Fibroblast of upper back skin (primary cell): ENCODE data around the gene SARS2.
A peak's percentile ranks its signal among the peaks of the same experiment; 100 is the strongest.
"Not testable (repeated sequence)": the region's sequence is repeated elsewhere in the genome, so short reads cannot be mapped to it uniquely, and the experiment has no call there.

Experiments used
- DNase-seq: peaks from one replicate; pipeline ENCODE4 v3.0.0-alpha.2; 2013

The SARS2 gene

DNA sequence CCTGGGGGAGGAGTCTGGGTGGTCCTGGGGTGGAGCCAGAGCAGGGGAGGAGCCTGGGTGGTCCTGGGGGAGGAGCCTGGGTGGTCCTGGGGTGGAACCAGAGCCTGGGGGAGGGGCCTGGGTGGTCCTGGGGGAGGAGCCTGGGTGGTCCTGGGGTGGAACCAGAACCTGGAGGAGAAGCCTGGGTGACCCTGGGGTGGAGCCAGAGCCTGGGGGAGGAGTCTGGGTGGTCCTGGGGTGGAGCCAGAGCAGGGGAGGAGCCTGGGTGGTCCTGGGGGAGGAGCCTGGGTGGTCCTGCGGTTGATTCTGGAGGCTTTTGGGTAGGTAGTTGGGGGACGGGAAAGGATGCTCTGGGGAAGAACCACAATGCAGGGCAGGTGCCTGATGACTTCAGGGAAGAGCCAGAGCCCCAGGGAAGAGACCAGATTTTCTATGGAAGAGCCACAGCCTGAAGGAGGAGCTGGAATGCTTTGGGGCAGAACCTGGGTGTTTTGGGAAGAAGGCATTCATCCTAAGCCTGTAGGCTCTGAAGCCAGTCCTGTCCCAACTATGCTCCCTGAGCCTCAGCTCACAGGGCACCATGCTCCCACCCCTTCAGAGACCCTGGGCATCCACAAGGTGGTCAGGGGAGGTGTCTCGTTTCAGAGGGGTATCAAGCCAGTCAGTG is 15.1 kb upstream of the SARS2 start:
- no peak for DNase-seq

DNA sequence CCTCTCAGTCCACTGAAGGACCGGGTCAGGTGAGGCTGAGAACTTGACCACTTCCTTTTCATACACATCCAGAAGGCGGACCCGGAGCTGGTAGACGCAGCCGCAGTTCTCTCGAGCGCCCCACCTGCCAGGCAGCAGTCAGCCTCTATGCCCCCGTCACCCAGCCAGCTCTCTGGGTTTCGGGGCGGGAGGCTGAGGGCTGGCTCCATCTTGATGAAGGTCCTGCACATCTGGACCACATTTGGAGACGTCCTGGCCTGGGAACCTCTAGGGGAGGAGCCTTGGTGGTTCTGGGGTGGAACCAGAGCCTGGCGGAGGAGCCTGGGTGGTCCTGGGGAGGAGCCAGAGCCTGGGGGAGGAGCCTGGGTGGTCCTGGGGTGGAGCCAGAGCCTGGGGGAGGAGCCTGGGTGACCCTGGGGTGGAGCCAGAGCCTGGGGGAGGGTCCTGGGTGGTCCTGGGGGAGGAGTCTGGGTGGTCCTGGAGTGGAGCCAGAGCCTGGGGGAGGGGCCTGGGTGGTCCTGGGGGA is 14.5 kb upstream of the SARS2 start:
- no peak for DNase-seq

DNA sequence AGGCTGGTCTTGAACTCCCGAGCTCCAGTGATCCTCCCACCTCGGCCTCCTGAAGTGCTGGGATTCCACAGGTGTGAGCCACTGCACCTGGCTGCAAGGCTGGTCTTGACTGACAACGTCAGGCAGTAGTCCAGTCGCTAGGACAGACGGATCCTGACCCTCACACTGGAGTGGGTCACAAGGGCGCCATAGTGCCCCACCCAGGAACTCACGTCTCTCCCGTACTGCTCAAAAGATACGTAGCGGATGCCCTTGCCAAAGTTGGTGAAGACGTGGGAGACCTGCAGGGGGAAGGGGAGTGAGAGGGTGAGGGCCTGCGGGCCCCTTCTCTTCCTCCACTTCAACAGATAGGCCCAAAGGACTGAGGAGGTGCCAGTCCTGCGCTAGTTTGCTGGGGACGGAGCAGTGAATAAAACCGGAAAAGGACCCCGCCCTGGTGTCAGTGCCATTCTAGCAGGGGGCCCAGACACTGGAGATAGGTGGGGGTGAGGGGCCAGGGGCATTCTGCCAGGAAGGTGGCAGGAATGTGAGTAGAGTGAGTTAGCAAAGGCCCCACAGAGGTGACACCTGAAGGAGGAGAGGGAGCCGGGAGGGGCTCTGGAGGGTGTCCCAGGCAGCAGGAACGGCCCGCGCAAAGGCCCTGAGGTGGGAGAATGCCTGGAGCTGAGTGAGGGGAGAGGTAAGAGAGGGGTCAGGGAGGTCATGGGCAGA is 12.1 kb upstream of the SARS2 start:
- no peak for DNase-seq

DNA sequence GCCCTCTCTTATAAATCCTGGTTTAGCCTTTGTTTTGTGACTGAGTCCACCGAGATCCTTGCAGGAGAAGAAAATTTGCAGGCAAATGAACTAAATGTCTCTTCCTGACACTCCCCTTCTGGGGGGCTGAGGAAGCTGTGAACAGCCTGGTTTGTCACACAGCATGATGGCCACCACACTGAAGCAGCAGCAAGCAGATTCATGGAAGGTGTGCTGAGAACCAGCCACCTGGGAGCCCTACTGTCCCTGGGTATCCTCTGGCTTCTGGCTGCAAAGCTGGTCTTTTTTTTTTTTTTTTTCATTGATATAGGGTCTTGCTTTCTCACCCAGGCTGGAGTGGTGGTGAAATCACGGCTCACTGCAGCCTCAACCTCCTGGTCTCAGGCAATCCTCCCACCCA is 11.4 kb upstream of the SARS2 start:
- no peak for DNase-seq

DNA sequence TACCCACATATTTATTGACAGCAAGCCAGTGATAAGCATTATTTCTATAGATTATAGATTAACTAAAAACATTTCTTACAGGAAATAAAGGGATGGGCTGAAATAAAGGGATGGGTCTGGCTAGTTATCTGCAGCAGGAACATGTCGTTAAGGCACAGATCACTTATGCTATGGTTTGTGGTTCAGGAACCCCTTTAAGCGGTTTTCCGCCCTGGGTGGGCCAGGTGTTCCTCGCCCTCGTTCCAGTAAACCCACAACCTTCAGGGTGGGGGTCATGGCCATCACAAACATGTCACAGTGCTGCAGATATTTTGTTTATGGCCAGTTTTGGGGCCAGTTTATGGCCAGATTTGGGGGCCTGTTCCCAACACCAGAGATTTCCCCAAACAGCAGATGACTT is 10.9 kb upstream of the SARS2 start:
- DNase-seq = not testable (repeated sequence)

DNA sequence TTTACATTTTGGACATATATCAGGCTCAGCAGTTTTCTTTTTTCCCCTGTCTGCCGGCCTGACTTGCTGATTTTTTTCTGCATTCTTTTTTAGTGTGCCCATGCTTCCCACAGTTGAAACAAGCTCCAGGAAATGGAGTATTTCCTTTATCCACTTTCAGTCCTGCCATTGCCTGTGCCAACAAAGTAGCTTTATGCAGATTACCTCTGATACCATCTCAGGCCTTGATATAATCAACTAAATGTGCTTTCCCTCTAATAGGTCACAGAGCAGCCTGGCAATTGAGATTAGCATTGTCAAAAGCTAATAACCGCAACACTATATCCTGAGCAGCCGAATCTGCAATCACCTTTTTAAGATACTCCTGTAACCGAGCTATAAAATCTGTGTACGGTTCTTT is 9.4 kb upstream of the SARS2 start:
- no peak for DNase-seq

DNA sequence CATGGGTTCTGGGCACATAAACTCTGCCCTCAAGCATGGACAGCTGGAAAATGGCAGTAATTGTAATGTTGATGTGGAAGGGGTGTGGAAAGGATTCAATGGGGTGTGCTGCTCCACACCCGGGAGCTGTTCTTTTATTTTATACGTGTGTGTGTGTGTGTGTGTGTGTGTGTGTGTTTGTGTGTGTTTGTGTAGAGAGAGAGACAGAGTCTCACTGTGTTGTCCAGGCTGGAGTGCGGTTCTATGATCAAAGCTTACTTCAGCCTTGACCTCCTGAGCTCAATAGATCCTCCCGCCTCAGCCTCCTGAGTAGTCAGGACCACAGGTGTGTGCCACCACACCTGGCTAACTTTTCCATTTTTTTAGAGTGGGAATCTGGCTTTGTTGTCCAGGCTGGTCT is 3.0 kb upstream of the SARS2 start:
- no peak for DNase-seq

DNA sequence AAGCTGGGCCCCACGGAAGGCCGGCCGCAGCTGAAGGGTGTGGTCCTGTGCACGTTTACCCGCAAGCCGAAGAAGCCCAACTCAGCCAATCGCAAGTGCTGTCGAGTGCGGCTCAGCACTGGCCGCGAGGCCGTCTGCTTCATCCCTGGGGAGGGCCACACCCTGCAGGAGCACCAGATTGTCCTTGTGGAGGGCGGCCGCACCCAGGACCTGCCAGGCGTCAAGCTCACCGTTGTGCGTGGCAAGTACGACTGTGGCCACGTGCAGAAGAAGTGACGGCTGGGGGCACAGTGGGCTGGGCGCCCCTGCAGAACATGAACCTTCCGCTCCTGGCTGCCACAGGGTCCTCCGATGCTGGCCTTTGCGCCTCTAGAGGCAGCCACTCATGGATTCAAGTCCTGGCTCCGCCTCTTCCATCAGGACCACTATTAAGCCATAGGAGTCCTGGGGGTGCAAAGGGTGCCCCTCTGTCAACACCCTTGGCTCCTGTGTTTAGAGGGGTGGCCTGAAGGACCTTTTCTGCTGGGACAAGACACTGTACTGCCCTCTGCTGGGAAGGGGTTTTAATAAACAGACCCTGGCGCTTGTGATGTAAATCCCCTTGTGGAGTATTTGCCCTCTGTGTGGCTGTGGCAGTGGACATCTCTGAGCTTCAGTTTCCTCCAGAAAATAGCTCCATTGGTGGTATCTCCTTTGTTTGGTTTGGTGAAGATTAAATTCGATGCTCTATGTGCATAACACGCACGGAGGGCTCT is 2.0 kb upstream of the SARS2 start:
- peak; percentile 43 for DNase-seq

DNA sequence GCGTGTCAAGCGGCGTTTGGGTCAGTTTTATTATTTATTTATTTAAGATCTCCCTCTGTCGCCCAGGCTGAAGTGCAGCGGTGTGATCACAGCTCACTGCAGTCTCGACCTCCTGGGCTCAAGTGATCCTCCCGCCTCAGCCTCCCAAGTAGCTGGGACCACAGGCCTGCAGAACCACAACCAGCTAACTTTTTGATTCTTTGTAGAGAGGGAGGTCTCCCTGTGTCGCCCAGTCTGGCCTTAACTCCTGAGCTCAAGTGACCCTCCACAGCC is 894 bp upstream of the SARS2 start:
- DNase-seq = no peak

DNA sequence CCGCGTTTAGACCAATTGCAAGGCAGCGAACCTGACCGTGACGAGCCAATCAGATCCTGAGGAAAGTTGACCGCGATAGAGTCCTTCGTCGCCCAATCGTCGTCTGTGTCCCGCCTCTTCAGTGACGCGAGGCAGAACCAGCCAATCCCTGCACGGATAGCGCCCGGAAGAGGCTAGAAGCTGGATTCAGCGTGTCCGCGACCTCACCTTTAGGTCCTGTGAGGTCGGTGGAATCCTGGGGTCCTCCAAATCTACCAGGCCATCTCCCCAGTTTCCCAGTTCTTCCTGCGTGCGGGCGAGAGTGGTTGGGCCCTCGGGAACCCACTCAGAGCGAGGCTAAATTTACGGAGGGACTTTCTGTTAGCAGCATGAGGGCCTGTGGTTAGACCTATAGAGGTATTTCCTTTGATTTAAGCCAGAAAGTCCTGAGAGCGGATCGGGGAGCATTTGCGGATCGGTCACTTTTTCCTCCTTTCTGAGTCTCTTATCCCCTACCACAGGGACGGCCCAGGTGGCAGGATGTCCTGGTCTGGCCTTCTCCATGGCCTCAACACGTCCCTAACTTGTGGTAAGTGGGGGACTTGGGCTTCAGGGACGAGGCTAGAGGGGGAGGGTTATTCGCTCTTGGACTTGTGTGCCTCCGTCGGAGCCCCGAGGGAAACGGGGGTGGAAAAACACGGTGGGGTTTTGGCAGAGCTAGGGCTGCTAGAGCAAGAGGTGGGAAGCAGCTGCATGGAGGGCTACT is 385 bp upstream of the SARS2 start, which contains the start of gene MRPS12:
Gene MRPS12, plus strand, starts transcription at position 169 of the 745 bp plus-strand sequence. Its CDS starts 351 bp downstream, at position 520.
- peak; percentile 99 for DNase-seq

DNA sequence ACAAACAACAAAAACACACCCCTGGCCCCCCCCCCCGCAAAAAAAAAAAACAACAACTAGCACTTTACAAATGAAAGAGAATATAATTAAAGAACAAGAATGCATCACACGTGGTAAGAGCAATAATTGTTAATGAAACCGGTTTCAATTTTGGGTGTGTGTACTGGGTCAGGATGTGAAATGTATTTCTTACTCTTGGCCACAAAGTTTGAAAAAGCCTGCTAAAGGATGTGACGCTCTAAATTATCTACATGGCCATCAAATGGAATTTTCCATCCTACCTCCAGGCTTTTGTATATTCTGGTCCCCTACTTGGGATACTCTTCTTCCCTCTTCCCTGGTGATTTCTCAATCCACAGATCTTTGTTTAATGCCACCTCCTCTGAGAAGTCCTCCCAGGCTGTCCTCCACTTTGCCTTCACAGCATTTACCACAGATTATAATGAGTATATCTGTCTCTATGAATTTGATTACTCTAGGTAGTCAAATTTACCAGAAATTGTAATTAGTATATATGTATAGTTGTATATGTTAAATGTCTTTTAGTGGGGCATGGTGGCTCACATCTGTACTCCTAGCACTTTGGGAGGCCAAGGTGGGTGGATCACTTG is 2.1 kb downstream of the SARS2 start:
- no peak for DNase-seq

DNA sequence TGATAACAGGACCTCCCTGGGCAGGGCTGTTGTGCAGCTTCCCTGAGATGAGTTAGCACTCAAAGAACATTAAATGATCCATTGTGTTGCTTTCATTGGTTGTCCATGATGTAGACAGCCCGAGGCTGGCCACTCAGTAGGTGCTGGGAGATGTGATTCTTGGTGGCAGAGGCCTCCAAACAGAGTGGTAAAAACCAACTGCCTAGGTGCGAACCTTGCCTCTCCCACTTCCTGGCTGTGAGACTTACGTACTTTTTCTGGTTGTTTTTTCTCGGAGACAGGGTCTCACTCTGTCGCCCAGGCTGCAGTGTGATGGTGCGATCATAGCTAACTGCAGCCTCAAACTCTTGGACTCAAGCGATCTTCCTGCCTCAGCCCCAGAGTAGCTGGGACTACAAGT is 6.2 kb downstream of the SARS2 start:
- DNase-seq = no peak

DNA sequence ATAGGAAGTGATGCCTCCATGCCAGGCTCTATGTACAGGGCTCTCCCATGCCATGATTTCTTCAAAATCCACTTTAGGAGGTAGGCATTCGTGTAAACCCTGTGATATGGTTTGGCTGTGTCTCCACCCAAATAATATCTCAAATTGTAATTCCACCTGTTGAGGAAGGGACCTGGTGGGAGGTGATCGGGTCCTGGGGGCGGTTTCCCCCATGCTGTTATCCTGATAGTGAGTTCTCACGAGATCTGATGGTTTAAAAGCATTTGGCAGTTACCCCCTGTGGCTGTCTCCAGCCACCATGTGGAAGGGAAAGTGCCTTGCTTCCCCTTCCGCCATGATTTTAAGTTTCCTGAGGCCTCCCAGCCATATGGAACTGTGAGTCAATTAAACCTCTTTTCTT is 8.1 kb downstream of the SARS2 start:
- DNase-seq = no peak

DNA sequence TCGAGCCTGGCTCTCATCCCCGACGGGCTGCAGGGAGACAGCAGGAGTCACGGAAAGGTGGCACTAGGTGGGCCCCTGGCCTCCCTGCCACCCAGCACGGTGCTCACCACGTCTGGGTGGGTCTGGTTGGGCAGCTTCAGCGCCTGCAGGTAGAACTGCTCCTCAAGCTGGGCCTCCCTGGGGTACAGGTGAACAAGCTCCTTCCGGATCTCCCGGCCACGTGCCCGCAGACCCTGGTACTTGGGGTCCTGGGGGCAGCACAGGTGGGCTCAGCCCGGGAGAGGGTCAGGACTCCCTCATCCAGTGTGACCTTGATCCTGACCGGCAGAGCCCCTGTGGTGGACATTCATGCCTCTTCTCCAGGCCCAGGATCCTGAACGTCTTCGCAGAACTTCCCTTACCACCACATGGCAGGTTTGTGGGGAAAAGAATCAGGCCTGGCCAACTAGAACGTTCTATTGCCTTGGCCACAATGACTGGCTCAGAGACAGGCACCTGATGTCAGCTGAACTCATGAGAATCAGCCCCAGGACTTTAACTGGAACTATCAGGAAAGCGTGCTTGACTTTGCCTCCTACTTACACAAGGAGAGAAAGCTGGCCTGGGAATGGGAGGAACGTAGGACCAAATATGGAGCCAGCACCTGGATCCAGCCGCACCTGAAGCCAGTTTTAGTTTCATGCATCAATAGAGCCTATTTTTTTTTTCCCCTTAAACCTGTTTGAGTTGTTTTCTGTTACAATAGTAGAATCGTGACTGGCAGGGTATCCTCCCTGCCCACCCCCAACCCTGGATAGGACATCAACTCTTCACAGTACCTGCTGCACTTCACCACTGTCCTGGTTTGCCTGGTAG is 8.9 kb downstream of the SARS2 start:
- no peak for DNase-seq

DNA sequence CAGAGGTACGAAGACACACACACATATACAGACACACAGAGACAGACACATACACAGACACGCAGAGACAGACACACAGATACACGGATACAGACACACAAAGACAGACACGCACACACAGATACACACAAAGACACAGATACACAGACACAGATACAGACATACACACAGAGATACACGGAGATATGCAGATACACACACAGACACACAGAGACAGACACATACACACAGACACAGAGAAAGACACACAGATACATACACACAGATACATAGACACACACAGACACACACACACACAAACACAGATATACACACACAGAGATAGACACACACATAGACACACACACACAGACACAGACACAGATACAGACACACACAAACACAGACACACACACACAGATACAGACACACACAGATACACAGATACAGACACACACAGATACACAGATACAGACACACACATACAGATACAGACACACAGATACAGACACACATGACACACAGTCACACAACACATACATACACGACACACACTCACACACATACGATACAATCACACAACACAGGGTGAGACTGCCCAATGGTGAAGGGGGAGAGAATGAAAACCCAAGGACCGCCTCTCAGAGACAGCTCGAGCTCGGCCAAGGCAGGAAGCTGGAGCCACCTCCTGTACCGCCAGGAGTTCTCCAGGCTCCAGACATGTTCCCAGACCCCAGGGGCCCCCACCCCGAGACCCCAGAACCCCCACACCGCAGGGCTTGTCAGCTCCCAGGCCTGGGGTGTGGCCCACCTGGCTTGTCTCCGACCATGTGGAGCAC is 9.8 kb downstream of the SARS2 start:
- DNase-seq = no peak

DNA sequence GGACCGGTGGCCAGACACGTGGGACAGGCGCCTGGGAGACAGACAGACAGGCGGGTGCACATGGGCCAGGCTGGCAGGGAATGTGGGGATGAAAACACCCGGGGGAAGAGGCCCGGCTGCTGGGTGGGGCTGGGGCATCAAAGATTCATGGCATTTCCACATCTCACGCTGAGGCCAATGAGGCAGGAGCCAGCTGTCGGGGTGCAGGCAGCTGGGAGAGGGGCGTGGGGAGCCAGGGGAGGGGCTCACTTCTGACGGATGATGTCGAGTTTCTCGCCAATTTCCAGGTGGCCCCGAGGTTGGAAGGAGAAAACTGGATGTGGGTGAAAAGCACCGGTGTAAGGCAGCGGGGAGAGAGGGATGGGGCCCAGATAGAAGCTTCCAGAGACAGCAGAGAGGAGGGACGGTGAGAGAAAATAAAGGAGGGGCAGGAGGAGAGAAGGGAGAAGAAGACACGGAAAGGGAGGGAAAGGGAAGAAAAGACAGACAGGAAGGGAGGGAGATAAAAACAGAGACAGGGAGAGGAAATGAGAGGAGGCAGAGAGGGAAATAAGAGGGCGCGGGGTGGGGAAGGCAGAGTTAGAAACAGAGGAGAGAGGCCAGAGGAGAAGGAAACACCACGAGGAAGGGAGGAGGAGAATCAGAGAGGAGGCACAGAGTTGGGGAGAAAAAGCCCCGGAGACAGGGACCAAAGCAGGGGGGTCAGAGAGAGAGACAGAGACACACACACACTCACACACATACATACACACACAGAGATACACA is 10.5 kb downstream of the SARS2 start:
- DNase-seq = no peak

DNA sequence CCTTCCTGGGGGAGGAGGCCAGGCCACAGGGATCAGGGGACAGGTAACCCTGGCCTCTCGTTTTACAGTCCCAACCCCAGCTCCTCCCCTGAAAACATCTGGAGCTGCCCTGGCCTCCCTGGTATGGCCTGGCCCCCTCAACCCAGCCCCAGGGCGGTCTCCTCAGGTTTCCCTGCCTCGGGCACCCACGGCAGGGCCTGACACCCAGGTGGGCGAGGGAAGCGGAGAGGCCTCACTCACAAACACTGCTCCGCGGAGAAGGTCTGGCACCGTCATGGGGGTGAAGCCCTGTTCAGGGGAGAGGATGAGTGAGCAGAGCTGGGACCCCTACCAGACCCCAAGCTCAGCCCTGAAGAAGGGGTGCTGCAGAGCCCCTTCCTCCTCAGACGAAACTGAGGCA is 12.0 kb downstream of the SARS2 start:
- no peak for DNase-seq

DNA sequence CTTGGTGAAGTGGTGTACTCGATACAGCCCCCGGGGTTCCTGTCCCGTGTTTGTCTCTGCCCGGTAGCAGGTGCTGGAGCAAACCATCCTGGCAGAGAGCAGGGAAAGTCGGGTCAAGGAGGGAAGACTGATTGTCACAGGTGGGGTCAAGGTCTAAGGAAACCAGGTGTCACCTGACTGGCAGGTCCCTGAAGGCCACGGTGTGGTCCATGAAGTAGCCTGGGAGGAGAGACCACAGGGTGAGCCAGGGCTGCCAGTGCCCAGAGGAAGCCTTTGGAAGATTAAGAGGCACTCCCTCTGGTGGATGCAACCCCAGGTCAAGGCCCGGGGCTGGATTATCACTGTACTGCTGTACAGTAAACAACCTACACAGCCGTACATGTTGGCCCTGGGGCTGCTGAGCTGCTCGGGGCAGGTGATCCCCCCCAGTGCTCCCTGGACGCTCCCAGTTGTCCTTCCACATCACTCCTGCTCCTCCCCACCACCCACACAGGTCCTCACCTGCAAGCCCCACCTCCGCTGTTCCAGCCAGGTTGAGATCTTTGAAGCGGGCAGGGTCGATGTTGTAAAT is 12.6 kb downstream of the SARS2 start:
- DNase-seq = no peak

DNA sequence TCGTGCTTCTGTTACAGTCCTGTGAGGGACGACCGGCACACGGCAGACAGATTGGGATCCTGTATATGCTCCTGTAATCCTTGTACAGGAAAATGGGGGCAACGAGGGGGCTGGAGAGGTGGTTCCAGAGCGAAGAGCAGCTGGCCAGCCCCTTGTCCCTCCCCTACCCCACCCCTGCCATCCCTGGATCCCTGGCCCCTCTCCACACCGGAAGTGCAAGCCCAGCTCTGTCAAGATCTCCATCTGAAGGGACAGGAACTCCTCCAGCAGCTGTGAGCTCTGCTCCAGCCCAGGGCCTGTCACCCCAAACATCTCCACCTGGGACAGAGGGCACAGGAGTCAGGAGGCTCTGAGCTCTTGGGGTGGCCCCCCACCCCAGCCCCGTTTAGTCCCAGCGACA is 13.0 kb downstream of the SARS2 start:
- DNase-seq = no peak
